Lower leg skin (tissue), 4 donors: Measurements from ENCODE around the gene SSUH2. TPM values are rescaled to one million over a fixed set of nuclear protein-coding genes. Genes with fewer than 3 reads are reported as not detected.
"Not testable (repeated sequence)": the region's sequence is repeated elsewhere in the genome, so short reads cannot be mapped to it uniquely, and the experiment has no call there.

Experiments
- DNase-seq, 2 donors: peaks; one replicate each; pipeline ENCODE4 v3.0.0-alpha.2; 2019; ENCODE audit warnings: low spot score in 2 of 2
- H3K4me3 ChIP-seq: fragments of 200-600 bp; sonication (generic); 2 replicates; pipeline ENCODE4 v1.5.1; 2017; ENCODE audit warnings: mild to moderate bottlenecking, low read depth; ENCODE audit not compliant: poor library complexity, severe bottlenecking
- POLR2A ChIP-seq, 2 donors: fragments of 450-650 bp; IDR thresholded peaks; one replicate each; pipeline ENCODE4 v1.6.1; 2016 to 2017; ENCODE audit warnings: antibody characterized with exemption in 2 of 2, mild to moderate bottlenecking in 1 of 2, moderate library complexity in 1 of 2
- WGBS, 2 donors: methylation state at CpG; one replicate each; pipeline ENCODE4 v1.1.5; 2018; 5-methylcytosine and 5-hydroxymethylcytosine counted together
- intact Hi-C: fragments of 100-400 bp; cut with DNase I; formaldehyde crosslinking; loops from one replicate; pipeline ENCODE4 v1.15.0; 2023; ENCODE audit warnings: low total_unique reads
- total RNA-seq, 4 donors: library from RNA; depleted of rRNA; stranded (reverse); fragments of >200 nt; gene quantifications; one replicate each; pipeline ENCODE4 v1.1.0, GENCODE V29; 2016
- TF ChIP-seq, protein P1 (sequence below), 3 donors: fragments of 450-650 bp; IDR thresholded peaks; one replicate each; pipeline ENCODE4 v1.5.1; 2016; ENCODE audit warnings: antibody characterized with exemption in 3 of 3, mild to moderate bottlenecking in 3 of 3, moderate library complexity in 2 of 3

The SSUH2 gene
- total RNA-seq: under 1 TPM in 2 of 4 donors, not detected in 2; 0.52 to 0.76 TPM

GRCh38 chr3:8644748-8645390 is at the start of gene SSUH2:
Gene SSUH2 (minus strand): TSS chr3:8644798. CDS start chr3:8644758, 40 bp downstream.
- H3K4me3 ChIP-seq: no peak within 1 kb of the TSS
- TF ChIP-seq POLR2A (IDR thresholded peaks at IDR 0.05): no peak
- TF ChIP-seq, protein P1, sequence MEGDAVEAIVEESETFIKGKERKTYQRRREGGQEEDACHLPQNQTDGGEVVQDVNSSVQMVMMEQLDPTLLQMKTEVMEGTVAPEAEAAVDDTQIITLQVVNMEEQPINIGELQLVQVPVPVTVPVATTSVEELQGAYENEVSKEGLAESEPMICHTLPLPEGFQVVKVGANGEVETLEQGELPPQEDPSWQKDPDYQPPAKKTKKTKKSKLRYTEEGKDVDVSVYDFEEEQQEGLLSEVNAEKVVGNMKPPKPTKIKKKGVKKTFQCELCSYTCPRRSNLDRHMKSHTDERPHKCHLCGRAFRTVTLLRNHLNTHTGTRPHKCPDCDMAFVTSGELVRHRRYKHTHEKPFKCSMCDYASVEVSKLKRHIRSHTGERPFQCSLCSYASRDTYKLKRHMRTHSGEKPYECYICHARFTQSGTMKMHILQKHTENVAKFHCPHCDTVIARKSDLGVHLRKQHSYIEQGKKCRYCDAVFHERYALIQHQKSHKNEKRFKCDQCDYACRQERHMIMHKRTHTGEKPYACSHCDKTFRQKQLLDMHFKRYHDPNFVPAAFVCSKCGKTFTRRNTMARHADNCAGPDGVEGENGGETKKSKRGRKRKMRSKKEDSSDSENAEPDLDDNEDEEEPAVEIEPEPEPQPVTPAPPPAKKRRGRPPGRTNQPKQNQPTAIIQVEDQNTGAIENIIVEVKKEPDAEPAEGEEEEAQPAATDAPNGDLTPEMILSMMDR (IDR thresholded peaks at IDR 0.05): no peak
- WGBS, 2 donors: 69 to 70% methylated on average over 8 of the region's 8 CpGs
- intact Hi-C loops: no loop called here
- no peak for DNase-seq

DNA sequence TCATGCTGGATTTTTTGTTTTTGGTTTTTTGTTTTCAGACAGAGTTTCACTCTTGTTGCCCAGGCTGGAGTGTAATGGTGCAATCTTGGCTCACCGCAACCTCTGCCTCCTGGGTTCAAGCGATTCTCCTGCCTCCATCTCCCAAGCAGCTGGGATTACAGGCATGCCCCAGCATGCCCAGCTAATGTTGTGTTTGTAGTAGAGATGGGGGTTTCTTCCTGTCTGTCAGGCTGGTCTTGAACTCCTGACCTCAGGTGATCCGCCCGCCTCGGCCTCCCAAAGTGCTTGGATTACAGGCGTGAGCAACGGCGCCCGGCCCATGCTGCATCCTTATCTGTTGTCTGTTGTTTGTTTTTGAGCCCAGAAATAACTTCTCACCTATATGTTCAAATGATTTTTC is 46.7 kb upstream of the SSUH2 start:
- DNase-seq, H3K4me3 ChIP-seq, intact Hi-C loops: not testable (repeated sequence)
- WGBS, 2 donors: 76 to 77% methylated on average over 9 of the region's 9 CpGs

GRCh38 chr3:8684992-8685391 is 40.4 kb upstream of the SSUH2 start:
- WGBS, 2 donors: 85 to 86% methylated on average over 6 of the region's 6 CpGs
- DNase-seq, H3K4me3 ChIP-seq, intact Hi-C loops: not testable (repeated sequence)

DNA sequence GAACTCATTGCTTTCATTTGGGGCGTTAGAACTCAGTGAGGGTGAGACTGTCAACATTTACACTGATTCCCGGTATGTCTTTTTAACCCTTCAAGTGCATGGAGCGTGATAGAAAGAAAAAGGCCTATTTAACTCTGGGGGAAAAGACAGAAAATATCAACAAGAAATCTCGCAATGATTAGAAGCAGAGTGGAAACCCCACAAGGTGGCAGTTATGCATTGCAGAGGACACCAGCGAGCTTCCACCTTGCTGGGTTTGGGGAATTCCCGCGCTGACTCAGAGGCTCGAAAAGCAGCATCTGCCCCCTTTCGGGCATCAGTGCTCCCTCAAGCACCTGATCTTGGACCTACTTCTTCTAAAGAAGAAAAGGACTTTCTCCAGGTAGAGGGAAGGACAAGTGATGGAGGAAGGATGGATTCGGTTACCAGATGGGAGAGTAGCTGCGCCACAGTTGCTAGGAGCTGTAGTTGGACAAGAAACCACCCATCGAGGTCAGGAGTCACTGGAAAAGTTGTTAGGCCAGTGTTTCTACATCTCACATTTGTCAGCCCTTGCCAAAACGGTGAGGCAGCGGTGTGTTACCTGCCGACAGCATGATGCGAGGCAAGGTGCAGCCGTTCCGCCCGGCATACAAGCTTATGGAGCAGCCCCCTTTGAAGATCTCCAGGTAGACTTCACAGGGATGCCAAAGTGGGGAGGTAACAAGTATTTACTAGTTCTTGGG is 38.4 kb upstream of the SSUH2 start:
- WGBS, 2 donors: 39 to 63% methylated on average over 18 to 19 of the region's 19 CpGs
- intact Hi-C loops, H3K4me3 ChIP-seq, DNase-seq: not testable (repeated sequence)

- 46 to 58% methylated on average over 9 of the region's 9 CpGs for WGBS, 2 donors
- H3K4me3 ChIP-seq, intact Hi-C loops, DNase-seq: not testable (repeated sequence)
Observed at GRCh38 chr3:8681881-8682538, 37.4 kb upstream of the SSUH2 start.

DNA sequence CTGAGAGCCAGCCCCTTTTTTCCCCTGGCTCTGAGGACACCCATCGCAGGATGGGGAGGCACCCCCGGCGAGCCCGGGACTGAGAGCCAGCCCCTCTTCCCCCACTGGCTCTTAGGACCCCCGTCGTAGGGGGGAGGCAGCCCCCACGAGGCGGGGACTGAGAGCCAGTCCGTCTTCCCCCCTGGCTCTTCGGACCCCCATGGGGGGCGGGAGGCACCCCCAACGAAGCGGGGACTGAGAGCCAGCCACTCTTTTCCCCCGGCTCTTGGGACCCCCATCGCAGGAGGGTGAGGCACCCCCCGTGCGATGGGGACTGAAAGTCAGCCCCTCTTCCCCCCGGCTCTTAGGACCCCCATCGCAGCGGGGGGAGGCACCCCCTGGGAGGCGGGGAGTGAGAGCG is 36.8 kb upstream of the SSUH2 start:
- intact Hi-C loops: no loop called here

DNA sequence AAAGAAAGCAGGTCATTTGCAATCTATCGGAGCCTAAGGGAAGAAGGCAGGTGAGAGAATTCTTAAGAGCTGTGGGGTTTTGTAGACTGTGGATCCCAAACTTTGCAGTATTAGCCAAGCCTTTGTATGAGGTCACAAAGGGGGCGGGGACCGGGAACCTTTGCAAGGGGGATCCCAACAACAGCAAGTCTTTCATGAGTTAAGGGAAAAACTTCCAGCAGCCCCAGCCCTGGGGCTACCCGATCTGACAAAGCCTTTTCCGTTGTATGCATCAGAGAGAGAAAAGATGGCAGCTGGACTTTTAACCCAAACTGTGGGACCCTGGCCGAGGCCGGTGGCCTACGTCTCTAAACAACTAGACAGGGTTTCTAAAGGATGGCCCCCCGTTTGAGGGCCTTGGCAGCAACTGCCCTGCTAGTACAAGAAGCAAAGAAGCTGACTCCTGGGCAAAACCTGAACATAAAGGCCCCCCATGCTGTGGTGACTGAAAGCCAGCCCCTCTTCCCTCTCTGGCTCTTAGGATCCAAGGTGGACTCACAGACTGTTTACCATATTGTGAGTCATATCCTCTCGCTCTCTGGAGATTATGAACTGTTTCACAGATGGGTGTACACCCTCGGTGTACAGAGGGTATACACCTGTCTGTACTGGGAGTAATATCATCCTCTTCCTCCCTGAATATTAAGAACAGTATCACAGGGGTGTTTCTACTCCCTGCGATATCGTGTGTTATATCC is 35.4 kb upstream of the SSUH2 start:
- H3K4me3 ChIP-seq, DNase-seq, intact Hi-C loops: not testable (repeated sequence)
- 41 to 52% methylated on average over 12 to 13 of the region's 13 CpGs for WGBS, 2 donors

More for the DNA sequence above, 36.8 kb upstream of the SSUH2 start:
- 74 to 79% methylated on average over 8 to 10 of the region's 22 CpGs for WGBS, 2 donors
- no peak overlapping the region for H3K4me3 ChIP-seq
- no peak for DNase-seq
- TF ChIP-seq, protein P1 (IDR thresholded peaks at IDR 0.05): no peak
- no peak for TF ChIP-seq POLR2A (IDR thresholded peaks at IDR 0.05)

GRCh38 chr3:8678751-8679150 is 34.2 kb upstream of the SSUH2 start:
- no peak overlapping the region for H3K4me3 ChIP-seq
- no peak for DNase-seq
- TF ChIP-seq, protein P1 (IDR thresholded peaks at IDR 0.05): no peak
- TF ChIP-seq POLR2A (IDR thresholded peaks at IDR 0.05): no peak
- WGBS, 2 donors: 47 to 56% methylated on average over 5 to 13 of the region's 19 CpGs
- intact Hi-C loops: no loop called here

DNA sequence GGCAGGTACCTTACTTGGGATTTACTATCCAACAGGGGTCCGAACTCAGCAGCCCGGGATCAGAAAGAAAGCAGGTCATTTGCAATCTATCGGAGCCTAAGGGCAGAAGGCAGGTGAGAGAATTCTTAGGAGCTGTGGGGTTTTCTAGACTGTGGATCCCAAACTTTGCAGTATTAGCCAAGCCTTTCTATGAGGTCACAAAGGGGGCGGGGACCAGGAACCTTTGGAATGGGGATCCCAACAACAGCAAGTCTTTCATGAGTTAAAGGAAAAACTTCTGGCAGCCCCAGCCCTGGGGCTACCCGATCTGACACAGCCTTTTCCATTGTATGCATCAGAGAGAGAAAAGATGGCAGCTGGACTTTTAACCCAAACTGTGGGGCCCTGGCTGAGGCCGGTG is 32.7 kb upstream of the SSUH2 start:
- H3K4me3 ChIP-seq, intact Hi-C loops, DNase-seq: not testable (repeated sequence)
- WGBS, 2 donors: 65 to 75% methylated on average over 6 of the region's 6 CpGs

- DNase-seq, intact Hi-C loops, H3K4me3 ChIP-seq: not testable (repeated sequence)
- WGBS, 2 donors: 73 to 87% methylated on average over 7 of the region's 7 CpGs
Observed at GRCh38 chr3:8675591-8675990, 31.0 kb upstream of the SSUH2 start.
